PFSK-1 (cell line): ENCODE results near the gene ARHGEF39.

Experiments
- FOXP2 ChIP-seq: optimal IDR thresholded peaks from 2 replicates; pipeline ENCODE3; 2011; ENCODE audit warnings: borderline replicate concordance, control low read depth, inconsistent platforms; ENCODE audit not compliant: insufficient read depth; ENCODE audit errors: extremely low read length, extremely low read depth
- POLR2AphosphoS5 ChIP-seq: IDR thresholded peaks from 2 replicates; pipeline ENCODE4 v1.6.1; 2012; ENCODE audit warnings: low read depth, mild to moderate bottlenecking, control low read depth, low read length, moderate library complexity
- REST ChIP-seq, 2 experiments: IDR thresholded peaks; 2 replicates each; pipeline versions ENCODE4 v1.6.1 to v1.8.0; 2011 to 2012; ENCODE audit warnings: low read depth in 2 of 2, low read length in 2 of 2, control low read depth in 1 of 2, inconsistent platforms in 1 of 2, mild to moderate bottlenecking in 1 of 2, moderate library complexity in 1 of 2; ENCODE audit not compliant: insufficient read depth in 1 of 2
- SIN3A ChIP-seq: IDR thresholded peaks from 2 replicates; pipeline ENCODE4 v1.6.1; 2012; ENCODE audit warnings: mild to moderate bottlenecking, low read length, moderate library complexity, borderline replicate concordance; ENCODE audit not compliant: insufficient read depth
- TAF1 ChIP-seq: IDR thresholded peaks from 2 replicates; pipeline ENCODE4 v1.6.1; 2012; ENCODE audit warnings: low read length, control low read depth, borderline replicate concordance; ENCODE audit not compliant: insufficient read depth

The ARHGEF39 gene

DNA sequence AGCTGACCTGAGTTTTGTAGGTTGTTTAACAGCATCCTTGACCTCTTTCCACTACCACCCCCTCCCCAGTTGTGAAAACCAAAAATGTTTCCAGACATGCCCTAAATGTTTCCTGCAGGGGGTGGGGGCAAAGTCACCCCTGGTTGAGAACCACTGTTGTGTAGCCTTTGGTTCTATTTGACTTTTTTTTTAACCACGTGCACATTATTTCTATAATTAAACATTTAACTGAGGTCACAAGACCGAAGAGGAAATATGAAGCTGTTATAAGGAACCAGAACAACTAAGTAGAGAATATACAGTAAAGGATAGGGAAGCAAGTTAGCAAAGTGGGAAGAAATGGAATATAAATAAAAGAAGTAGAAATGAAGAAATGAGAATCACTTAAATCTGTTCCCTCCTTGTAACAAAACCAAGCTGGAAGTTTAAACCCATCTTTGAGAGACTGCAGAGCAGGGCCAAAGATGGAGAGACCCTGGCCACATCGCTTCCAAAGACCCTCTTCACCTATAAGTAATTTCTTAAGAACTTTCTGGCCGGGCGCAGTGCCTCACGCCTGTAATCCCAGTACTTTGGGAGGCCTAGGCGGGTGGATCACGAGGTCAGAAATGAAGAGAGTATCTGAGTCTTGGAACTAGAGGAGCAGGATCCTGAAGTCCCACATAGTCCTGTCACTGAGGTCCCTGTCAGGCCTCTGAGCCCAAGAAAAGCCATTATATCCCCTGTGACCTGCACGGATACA lies 28.7 kb downstream of the ARHGEF39 start:
- no peak for TF ChIP-seq FOXP2

DNA sequence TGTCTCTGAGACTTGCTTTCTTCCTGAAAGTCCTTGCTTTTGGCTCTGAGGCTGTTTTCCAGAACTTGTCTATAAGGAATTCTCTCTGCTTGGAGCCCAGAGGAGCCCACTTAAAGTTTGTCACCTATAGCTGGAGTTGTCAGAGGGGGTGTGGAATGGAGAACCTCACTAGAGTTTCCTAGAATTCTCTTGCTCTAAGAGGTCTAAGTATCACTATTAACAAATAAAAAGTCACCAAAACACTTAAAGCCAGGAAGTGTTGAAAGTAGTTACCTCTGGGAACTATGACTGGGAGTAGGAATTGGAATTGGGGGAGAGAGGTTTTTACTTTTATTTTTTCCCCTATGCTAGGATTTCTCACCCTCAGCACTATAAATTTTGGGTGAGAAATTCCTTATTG lies 29.3 kb downstream of the ARHGEF39 start:
- TF ChIP-seq FOXP2, result no peak
- TF ChIP-seq SIN3A, result no peak
- TF ChIP-seq POLR2AphosphoS5, result no peak
- TF ChIP-seq TAF1, result no peak
- TF ChIP-seq REST (IDR thresholded peaks at IDR 0.05; ENCODE audit: insufficient read depth in 1 of 2, low read depth in 2 of 2, low read length in 2 of 2), result no peak

GRCh38 chr9:35629597-35629996 lies 35.4 kb downstream of the ARHGEF39 start:
- TF ChIP-seq TAF1, result no peak

DNA sequence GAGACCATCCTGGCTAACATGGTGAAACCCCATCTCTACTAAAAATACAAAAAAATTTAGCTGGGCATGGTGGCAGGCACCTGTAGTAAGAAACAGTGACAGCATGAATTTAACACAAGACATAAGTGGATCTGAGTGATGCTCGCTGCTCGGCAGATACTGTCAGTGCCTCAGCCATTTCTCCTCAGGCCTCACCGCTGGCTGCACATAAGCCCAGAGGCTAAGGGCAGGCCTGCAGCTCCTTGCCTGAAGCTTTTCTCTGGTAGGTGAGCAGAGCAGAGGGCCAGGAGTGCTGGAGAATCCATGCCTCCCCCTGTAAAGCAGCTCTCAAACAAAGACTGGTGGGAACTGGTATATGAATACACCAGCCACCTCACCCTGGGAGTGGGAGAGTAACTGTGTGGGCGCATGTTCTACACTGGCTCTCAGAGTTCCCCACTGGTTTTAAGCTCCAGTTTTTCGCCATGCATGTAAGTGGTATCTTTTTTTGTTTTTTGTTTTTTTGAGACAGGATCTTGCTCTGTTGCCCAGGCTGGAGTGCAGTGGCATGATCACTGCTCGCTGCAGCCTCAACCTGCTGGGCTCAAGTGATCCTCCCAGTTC lies 36.5 kb downstream of the ARHGEF39 start:
- TF ChIP-seq REST (IDR thresholded peaks at IDR 0.05; ENCODE audit: insufficient read depth in 1 of 2, low read depth in 2 of 2, low read length in 2 of 2) (no peak), FOXP2 (no peak), POLR2AphosphoS5 (no peak), SIN3A (no peak), TAF1 (no peak)

DNA sequence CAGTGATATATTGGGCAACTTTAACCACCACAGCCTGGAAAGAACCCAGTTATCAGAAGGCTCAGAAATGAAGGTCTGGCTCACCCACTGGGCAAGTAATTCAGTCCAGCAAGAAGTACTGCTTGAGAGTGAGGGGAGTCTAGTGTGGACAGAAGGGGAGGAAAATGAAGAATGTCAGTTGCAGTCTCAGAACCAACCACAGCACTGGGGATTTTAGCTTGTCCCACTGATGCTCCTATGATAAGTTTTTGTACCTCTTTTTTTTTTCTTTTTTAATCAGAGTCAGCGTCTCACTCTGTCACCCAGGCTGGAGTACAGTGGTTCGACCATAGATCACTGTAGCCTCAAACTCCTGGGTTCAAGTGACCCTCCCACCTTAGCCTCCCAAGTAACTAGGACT lies 37.4 kb downstream of the ARHGEF39 start:
- TF ChIP-seq TAF1, result no peak

- no peak for TF ChIP-seq FOXP2
- TF ChIP-seq REST (IDR thresholded peaks at IDR 0.05; ENCODE audit: insufficient read depth in 1 of 2, low read depth in 2 of 2, low read length in 2 of 2), result no peak
- no peak for TF ChIP-seq TAF1
- TF ChIP-seq POLR2AphosphoS5, result no peak
- TF ChIP-seq SIN3A, result no peak
These were observed 45.2 kb downstream of the ARHGEF39 start for GRCh38 chr9:35619800-35620158.
